GM21423 (cell line): Measurements from ENCODE around the gene CHD9NB.

Experiments used
- ATAC-seq: cut with Tn5 transposase; IDR thresholded peaks from one replicate; pipeline ENCODE4 v1.9.1; 2021; ENCODE audit warnings: mild to moderate bottlenecking, moderate library complexity; ENCODE audit not compliant: unreplicated experiment

CHD9NB gene

DNA sequence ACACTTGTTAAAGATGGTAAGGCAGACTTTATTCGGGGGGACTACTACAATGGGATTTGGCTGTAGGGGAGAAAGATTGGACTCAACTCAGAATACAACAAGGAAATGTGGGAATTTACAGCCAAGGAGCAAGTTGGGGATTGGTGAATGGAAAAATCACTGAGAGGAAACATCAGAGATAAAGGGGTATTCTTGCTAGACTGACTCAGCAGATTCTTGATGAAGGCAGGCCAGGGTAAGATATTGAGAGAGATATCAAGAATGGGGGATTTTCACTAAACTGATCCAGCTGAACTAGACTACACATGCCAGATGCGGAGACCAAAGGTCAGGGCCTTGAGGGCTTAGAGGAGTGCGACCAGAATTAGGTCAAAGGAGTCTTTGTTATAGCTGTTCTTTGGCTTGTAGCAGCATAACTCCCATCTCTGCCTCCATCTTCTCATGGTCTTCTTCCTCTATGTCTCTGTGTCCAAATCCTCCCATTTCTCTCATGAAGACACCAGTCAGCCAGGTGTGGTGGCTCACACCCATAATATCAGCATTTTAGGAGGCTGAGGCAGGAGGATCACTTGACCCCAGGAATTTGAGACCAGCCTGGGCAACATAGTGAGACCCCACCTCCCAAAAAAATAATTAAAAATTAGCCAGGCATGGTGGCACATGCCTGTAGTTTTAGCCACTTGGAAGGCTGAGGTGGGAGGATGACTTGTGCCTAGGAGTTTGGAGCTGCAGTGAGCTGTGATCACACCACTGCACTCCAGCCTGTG, 17.3 kb downstream of the CHD9NB start:
- no peak for ATAC-seq

DNA sequence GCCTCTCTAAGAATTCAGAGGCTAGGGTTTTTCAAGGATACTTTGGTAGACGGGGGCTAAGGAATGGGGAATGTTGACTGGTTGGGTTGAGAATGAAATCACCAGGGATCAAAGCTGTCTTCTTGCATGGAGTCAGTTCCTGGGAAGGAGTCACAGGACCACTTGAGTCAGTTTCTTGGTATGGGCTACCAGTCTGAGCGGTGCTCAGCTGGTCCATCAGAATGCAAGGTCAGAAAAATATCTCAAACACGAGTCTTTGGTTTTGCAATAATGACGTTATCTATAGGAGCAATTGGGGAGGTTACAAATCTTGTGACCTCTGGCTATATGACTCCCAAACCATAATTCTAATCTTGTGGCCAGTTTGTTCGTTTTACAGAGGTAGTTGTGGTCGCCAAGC, 18.4 kb downstream of the CHD9NB start:
- ATAC-seq: no peak

DNA sequence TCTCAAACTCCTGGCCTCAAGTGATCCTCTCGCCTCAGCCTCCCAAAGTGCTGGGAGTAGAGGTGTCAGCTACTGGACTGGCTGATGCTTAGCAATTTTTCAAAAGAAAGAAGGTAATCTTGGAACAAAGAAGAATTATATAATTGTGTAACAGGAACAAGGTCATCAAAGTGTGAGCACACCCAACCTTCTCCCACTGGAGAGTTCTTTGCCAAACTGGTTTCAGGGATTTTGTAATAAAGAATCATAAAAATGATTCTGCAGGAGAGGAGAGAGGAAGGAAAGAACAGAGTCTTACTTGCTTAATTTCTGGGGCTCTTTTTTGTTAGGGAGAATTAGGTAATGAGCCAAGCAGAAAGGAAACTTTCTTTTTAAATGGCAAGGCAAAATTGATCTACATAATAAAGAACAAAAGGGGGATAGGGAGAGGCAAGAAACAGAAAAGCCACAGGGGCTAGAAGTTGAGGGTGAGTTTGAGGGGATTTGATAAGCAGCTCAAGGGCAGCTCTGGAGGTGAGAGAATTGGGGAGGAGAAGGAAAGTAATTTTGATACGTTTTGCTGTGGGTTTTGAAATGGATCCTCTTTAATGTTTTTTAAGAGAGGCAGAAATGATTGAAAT, 21.3 kb downstream of the CHD9NB start:
- ATAC-seq: no peak

DNA sequence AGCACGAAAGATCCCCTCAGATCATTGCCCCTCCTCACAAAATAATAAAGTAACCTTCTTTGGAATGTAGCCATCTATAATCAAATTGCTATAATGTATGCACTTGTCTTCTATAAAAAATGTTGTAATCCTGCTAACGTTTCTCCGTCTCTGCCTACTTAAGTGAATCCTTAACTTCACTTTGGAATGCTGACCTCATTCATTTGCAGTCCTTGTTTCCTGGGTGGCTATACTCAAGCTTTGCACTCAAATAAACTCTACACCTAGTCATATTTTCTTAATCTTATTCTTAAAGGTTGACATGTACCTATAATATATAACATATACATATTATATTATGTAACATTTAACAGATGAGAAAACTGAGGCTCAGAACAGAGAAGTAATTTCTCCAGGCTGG, 22.7 kb downstream of the CHD9NB start:
- no peak for ATAC-seq

DNA sequence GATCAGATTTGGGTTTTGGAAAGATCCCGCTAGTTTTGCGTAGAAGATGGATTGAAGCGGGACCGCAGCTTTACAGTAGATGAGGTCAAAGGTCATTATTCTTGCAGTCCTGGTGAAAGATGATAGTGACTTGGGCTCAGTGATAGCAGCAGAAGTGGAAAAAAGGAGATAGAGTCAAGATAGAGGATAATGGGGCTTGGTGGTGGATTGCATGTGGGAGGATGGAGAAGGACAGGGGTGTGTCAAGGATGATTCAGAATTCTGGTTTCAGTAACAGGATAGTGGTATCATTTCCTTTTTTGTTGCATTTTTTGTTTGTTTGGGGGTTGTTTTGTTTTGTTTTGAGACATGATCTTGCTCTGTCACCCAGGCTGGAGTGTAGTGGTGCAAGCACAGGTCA, 28.7 kb downstream of the CHD9NB start:
- ATAC-seq: no peak

DNA sequence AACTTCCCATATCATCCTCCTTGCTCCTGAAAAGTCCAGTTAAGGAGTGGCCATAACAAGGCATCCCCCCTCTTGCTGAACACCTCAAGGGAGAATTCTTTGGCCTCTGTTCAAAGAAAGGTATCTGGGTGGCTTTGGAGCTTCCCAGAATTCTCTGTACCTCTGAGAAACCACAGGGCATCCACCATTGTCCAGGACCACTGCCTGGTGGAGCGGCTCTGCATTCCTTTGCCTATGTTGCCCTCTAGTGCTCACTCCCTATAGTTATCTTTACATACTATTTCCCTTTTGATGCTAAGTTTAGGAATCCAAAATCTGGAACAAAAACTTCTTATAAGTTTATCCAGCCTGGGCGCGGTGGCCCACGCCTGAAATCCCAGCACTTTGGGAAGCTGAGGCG, 30.3 kb downstream of the CHD9NB start:
- ATAC-seq: no peak

DNA sequence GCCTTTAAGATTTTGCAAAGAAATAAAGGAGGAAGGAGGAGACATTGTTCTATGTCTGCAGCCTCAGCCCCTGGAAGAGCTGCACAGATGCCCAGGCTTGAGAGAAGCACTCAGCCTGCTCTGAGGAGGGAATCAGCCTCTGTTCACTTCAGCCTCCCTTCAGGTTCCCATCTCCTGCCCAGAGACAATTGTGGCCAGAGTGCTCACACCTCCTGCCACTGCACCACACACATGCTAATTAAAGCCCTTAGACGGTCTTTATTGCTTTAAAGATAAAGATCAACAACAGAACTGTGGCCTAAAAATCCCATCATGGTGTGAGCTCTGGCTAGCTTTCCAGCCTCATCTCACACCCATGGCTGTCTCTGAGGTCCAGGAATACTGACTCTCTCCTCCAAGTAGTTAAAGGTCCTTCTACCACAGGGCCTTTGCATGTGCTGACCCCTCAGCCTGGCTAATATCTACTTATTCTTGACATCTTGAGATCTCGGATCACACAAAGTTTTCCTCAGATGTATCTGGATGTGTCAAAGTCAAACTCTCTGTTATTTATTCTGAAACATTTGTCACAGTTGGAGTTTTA, 33.8 kb downstream of the CHD9NB start:
- ATAC-seq: no peak

DNA sequence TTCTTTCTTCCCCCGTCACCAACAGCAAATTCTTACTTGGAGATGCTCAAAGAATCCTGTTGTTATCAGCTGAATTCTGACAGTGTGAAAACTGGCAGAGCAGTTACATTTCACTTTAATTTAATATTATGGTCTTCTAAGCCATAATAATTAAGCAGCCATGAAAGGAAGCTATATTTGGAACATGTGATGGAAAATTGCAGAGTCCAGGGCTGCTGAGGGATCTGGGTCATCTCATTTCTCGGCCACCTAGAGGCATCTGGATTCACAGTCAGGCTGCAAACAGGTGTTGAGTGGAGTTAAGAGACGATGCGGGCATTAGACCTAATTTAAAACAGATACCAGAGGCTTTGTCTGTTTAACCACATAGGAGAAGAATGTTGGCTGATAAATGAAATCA, 38.4 kb downstream of the CHD9NB start:
- ATAC-seq: no peak

DNA sequence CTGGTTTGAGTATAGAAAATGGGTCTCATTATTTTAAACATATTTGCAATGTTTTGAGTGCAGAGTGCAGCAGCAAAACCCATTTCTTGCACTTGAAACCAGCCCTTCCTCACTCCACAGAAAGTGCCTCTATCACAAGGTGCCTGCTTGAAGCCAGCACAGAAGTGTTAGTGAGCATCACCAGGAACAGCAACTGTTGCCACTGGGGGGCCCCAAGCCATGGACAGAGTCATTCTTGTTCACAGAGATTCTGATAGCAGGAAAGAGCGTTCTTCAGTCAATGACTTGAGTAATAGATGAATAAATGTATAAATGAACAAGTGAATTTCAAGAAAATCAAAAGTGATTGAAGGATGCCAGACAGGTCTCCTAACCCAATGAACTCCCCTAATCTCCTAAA, 45.6 kb downstream of the CHD9NB start:
- no peak for ATAC-seq

DNA sequence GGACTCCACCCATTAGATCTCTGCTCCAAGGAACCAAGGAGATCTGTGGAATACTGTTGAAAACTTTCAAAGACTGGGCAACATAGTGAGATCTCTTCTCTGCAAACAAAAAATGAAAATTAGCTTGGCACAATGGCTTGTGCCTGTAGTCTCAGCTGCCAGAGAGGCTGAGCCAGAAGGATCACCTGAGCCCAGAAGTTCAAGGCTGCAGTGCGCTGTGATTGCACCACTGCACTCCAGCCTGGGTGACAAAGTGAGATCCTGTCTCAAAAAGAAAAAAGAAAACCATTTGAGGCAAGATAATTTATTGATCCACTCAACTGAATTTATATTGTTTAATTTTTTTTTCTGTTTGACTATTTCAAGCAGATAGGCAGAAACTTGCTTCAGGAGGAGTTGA, 54.8 kb downstream of the CHD9NB start:
- no peak for ATAC-seq

DNA sequence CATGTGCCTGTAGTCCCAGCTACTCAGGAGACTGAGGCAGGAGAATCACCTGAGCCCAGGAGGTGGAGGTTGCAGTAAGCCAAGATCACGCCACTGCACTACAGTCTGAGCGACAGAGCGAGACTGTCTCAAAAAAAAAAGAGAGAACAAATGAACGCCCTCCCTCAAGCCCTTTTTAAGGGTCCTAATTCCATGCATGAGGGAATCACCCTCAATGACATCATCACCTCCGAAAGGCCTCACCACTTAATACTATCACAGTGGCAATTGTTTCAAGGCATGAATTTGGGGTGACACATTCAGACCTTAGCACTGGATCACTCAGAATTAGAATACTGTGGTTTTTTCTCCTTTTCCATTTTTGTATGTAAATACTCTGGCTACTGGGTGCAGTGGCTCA, 57.8 kb downstream of the CHD9NB start:
- ATAC-seq: no peak

DNA sequence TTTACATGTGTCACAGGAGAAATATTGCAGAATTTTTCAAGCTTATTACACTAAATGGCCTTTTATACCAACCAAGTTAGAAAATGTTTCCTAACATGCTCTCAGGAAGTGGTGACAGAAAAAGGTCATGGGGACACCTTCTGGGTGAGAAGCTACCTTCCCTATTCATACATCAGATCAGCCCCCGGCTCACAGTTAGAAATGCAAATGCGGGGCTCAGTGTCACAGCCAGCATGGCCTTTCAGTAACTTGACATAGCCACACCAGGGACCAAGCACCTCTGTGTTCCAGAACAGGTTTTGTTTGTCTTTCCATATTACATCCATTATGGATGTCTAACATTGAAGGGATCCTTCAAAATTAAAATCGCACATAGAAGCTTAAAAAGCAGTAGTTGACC, 59.5 kb downstream of the CHD9NB start:
- ATAC-seq: no peak

DNA sequence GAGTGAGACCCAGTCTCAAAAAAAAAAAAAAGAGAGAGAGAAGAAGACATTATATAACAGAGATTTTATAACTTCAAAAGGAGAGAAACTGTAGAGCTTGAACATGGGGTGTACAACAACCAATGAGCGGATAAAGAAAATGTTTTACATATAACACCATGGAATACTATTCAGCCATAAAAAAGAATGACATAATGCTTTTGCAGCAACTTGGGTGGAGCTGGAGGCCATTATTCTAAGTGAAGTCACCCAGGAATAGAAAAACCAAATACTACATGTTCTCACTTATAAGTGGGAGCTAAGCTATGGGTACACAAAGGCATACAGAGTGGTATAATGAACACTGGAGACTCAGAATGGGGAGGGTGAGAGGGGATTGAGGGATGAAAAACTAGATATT, 61.1 kb downstream of the CHD9NB start:
- no peak for ATAC-seq
